Nephron progenitor cell (in vitro differentiated cells): ENCODE data around the gene TBCD.
"Not testable (repeated sequence)": the region's sequence is repeated elsewhere in the genome, so short reads cannot be mapped to it uniquely, and the experiment has no call there.

Source experiments
- DNase-seq: peaks from one replicate; pipeline ENCODE4 v3.0.0; 2021
- H3K27ac Mint-ChIP-seq: 2 replicates; pipeline ENCODE4 v1.8.0; 2021; ENCODE audit warnings: mild to moderate bottlenecking, moderate library complexity, mixed read lengths
- H3K27me3 Mint-ChIP-seq: 2 replicates; pipeline ENCODE4 v1.8.0; 2021; ENCODE audit warnings: mild to moderate bottlenecking, low read depth, mixed read lengths; ENCODE audit not compliant: poor library complexity
- H3K36me3 Mint-ChIP-seq: 2 replicates; pipeline ENCODE4 v1.8.0; 2021; ENCODE audit warnings: low read depth, mixed read lengths
- H3K4me1 Mint-ChIP-seq: 2 replicates; pipeline ENCODE4 v1.8.0; 2021; ENCODE audit warnings: mixed read lengths
- H3K4me3 Mint-ChIP-seq: 2 replicates; pipeline ENCODE4 v1.8.0; 2021; ENCODE audit warnings: mild to moderate bottlenecking, moderate library complexity, mixed read lengths
- H3K9me3 Mint-ChIP-seq: 2 replicates; pipeline ENCODE4 v1.8.0; 2021; ENCODE audit warnings: mild to moderate bottlenecking, moderate library complexity, mixed read lengths
- TF ChIP-seq, protein P1 (sequence below): fragments of 200-600 bp; sonication (generic); IDR thresholded peaks from 2 replicates; pipeline ENCODE4 v1.5.0; 2021; ENCODE audit warnings: antibody characterized with exemption

The TBCD gene

DNA sequence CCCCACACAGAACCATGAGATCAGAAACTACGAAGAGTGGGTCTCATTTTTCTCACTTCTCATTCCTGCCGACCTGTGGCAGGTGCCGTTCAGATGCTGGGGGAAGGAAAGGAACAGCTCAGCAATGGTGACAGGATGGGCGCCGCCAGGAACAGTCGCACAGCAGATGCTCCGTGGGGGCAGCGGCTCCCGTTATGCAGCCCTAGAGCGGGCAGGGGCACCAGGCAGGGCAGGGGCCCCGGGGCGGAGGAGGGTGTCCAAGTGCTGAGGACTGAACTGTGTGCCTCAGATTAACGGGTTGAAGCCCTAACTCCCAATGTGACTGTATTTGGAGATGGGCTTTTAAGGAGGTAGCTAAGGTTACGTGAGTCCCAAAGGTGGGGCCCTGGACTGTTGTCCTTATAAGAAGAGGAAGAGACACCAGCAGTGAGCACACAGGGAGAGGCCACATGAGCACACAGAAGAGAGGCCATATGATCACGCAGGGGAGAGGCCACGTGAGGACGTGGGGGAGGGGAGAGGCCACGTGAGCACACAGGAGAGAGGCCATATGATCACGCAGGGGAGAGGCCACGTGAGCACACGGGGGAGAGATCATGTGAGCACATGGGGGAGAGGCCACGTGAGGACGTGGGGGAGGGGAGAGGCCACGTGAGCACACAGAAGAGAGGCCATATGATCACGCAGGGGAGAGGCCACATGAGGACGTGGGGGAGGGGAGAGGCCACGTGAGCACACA is 231.8 kb downstream of the TBCD start:
- Mint-ChIP-seq H3K27ac (no peak overlapping the region), H3K4me1 (peaks cover 22% of the 10 kb centered on the region), H3K9me3 (peaks cover 19% of the 10 kb centered on the region), H3K36me3 (peaks cover 24% of the 10 kb centered on the region), H3K4me3 (no peak overlapping the region), H3K27me3 (peaks cover 3% of the 10 kb centered on the region)
- TF ChIP-seq, protein P1, sequence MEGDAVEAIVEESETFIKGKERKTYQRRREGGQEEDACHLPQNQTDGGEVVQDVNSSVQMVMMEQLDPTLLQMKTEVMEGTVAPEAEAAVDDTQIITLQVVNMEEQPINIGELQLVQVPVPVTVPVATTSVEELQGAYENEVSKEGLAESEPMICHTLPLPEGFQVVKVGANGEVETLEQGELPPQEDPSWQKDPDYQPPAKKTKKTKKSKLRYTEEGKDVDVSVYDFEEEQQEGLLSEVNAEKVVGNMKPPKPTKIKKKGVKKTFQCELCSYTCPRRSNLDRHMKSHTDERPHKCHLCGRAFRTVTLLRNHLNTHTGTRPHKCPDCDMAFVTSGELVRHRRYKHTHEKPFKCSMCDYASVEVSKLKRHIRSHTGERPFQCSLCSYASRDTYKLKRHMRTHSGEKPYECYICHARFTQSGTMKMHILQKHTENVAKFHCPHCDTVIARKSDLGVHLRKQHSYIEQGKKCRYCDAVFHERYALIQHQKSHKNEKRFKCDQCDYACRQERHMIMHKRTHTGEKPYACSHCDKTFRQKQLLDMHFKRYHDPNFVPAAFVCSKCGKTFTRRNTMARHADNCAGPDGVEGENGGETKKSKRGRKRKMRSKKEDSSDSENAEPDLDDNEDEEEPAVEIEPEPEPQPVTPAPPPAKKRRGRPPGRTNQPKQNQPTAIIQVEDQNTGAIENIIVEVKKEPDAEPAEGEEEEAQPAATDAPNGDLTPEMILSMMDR: no peak
- DNase-seq: no peak

DNA sequence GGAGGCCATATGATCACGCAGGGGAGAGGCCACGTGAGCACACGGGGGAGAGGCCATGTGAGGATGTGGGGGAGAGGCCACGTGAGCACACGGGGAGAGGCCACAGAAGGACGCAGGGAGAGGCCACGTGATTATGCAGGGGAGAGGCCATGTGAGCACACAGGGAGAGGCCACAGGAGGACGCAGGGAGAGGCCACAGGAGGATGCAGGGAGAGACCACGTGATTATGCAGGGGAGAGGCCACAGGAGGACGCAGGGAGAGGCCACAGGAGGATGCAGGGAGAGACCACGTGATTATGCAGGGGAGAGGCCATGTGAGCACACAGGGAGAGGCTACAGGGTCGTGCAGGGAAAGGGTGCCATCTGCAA is 232.4 kb downstream of the TBCD start:
- not testable (repeated sequence) for H3K4me3 Mint-ChIP-seq, H3K27ac Mint-ChIP-seq, DNase-seq, H3K27me3 Mint-ChIP-seq
- H3K4me1 Mint-ChIP-seq: peaks cover 21% of the 10 kb centered on the region
- peaks cover 25% of the 10 kb centered on the region for H3K9me3 Mint-ChIP-seq
- peaks cover 30% of the 10 kb centered on the region for H3K36me3 Mint-ChIP-seq

DNA sequence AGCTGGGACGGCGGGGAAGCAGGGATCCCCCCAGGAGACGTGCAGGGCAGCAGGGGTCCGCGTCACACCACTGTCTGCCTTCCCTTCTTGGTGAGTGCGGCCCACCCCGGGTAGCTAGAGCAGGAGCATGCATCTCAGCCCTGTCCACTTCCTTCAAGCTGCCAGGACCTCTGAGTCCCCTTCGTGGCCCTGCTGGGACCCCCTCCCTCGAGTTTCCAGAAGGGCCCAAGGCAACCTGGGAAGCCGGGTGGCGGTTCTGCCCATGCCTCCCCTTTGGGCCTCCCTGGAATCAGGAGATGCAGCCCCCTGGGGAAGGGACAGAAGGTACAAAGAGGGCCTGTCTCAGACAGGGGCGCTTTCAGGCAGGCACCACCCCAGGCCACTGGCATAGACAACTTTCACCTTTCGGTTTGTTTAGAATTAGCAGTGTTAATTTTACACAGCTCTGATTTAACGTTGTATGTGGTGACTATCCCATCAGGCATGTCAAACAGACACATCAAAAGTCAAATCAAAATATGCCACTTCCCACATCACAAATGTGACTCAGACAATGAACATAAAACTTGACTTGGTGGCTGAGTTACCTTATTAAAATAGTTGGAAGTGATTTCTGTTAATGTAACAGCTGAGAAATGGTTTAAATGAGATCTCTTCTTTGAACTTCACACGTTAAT is 233.0 kb downstream of the TBCD start:
- Mint-ChIP-seq H3K36me3 (peaks cover 36% of the 10 kb centered on the region), H3K4me3 (no peak overlapping the region), H3K9me3 (peaks cover 27% of the 10 kb centered on the region), H3K4me1 (peaks cover 21% of the 10 kb centered on the region), H3K27me3 (peaks cover 3% of the 10 kb centered on the region), H3K27ac (no peak overlapping the region)
- TF ChIP-seq, protein P1: no peak
- DNase-seq: no peak

DNA sequence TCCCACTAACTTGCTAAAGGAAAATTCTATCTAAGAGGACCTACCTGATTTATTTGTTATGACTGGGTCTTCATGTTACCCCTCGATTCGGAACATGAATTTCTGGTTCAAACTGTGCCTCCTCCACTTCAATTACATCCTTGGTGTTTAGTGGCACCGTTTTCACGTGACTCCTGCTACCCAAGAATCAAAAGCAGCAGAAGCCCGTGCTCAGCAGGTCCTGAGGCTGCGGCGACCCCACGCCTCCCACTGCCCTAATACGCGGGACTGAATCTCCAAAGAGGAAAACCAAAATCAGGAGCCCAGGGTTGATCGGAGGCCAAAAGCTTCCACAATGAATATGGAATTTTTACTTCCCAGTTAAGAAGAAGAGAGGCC is 233.6 kb downstream of the TBCD start:
- TF ChIP-seq, protein P1: no peak

DNA sequence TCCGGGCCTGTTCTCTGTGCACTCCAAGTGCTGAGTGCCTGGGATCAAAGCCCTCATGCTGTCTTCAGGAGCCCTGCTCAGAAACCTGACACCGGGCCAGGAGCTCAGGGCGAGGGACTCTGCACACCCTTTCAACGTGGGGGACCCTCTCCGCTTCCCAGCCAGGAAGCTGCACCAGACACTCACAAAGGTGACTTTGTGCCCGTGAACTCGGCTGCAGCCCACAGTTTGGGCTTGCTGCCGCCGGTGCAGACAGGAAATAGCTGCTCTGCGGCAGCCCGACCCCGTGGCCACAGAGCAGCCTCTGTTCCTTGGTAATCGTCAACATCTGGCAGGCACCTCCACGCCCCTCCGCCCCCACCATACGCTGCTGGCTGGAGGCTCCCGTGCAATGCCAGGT is 234.1 kb downstream of the TBCD start:
- Mint-ChIP-seq H3K4me3 (peak overlapping the region; percentile 42), H3K9me3 (peaks cover 30% of the 10 kb centered on the region), H3K27me3 (peaks cover 3% of the 10 kb centered on the region), H3K36me3 (peaks cover 38% of the 10 kb centered on the region), H3K27ac (no peak overlapping the region), H3K4me1 (peaks cover 21% of the 10 kb centered on the region)
- TF ChIP-seq, protein P1: no peak
- peak; percentile 60 for DNase-seq

More for the DNA sequence above, 233.6 kb downstream of the TBCD start:
- Mint-ChIP-seq H3K4me1 (peaks cover 21% of the 10 kb centered on the region), H3K4me3 (no peak overlapping the region), H3K27me3 (peaks cover 3% of the 10 kb centered on the region), H3K36me3 (peaks cover 40% of the 10 kb centered on the region), H3K27ac (no peak overlapping the region), H3K9me3 (peaks cover 30% of the 10 kb centered on the region)
- no peak for DNase-seq

DNA sequence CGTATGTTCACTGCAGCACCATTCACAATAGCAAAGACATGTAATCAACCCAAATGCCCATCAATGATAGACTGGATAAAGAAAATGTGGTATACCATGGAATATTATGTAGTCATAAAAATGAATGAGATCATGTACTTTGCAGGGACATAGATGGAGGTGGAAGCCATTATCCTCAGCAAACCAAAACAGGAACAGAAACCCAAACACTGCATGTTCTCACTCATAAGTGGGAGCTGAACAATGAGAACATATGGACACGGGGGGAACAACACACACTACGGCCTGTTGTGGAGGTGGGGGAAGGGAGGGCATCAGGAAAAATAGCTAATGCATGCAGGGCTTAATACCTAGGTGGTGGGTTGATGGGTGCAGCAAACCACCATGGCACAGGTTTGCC is 237.2 kb downstream of the TBCD start:
- Mint-ChIP-seq H3K36me3 (peaks cover 51% of the 10 kb centered on the region), H3K9me3 (peaks cover 58% of the 10 kb centered on the region), H3K4me1 (peaks cover 21% of the 10 kb centered on the region)
- not testable (repeated sequence) for H3K27ac Mint-ChIP-seq, DNase-seq, H3K4me3 Mint-ChIP-seq, H3K27me3 Mint-ChIP-seq

DNA sequence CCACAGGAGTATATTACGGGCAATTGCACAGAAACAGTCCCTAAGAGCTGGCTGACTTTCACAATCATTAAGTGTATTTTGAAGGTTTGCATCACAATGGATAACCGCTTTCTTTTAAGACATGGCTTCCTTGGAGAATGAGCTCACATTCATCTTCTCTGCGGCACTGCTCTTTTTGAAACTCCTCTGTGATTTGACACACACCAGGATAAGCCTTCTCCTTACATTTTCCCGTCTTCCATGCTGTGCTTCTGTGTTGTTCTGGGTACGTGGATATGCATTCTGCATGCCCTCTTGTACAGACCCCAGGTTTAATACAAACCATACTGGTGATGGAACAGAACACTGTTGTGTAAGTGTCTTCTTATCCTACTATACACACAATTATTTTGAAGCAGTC is 238.0 kb downstream of the TBCD start:
- DNase-seq: no peak
- Mint-ChIP-seq H3K4me1 (peaks cover 21% of the 10 kb centered on the region), H3K9me3 (peaks cover 66% of the 10 kb centered on the region), H3K36me3 (peaks cover 57% of the 10 kb centered on the region), H3K27ac (no peak overlapping the region), H3K27me3 (peaks cover 10% of the 10 kb centered on the region), H3K4me3 (no peak overlapping the region)
- TF ChIP-seq, protein P1: no peak
